Hepatocyte (in vitro differentiated cells): ENCODE results near the gene DPP3.

Source experiments
- CTCF ChIP-seq: fragments of 200-600 bp; sonication (generic); IDR thresholded peaks from 2 replicates; pipeline ENCODE4 v1.5.1; 2016; ENCODE audit warnings: antibody characterized with exemption, mild to moderate bottlenecking; ENCODE audit not compliant: poor library complexity
- EZH2 ChIP-seq: fragments of 200-600 bp; sonication (generic); IDR thresholded peaks from 2 replicates; pipeline ENCODE4 v1.6.1; 2016; ENCODE audit warnings: antibody characterized with exemption, mild to moderate bottlenecking, borderline replicate concordance
- EZH2phosphoT487 ChIP-seq: fragments of 200-600 bp; sonication (generic); IDR thresholded peaks from one replicate; pipeline ENCODE4 v1.6.1; 2018; ENCODE audit warnings: antibody characterized with exemption, mild to moderate bottlenecking, low read depth, moderate library complexity; ENCODE audit not compliant: unreplicated experiment, severe bottlenecking

- no peak for TF ChIP-seq CTCF
- TF ChIP-seq EZH2phosphoT487: no peak
- TF ChIP-seq EZH2: no peak
Measured at GRCh38 chr11:66510271-66510989, 30.2 kb downstream of the DPP3 start, which contains the start of gene BBS1.
